ENCODE results near the gene QSOX2.

The QSOX2 gene

GRCh38 chr9:136222906-136223285 lies 22.7 kb downstream of the QSOX2 start:
- DNase-seq (ENCODE audit: low read depth): no peak

DNA sequence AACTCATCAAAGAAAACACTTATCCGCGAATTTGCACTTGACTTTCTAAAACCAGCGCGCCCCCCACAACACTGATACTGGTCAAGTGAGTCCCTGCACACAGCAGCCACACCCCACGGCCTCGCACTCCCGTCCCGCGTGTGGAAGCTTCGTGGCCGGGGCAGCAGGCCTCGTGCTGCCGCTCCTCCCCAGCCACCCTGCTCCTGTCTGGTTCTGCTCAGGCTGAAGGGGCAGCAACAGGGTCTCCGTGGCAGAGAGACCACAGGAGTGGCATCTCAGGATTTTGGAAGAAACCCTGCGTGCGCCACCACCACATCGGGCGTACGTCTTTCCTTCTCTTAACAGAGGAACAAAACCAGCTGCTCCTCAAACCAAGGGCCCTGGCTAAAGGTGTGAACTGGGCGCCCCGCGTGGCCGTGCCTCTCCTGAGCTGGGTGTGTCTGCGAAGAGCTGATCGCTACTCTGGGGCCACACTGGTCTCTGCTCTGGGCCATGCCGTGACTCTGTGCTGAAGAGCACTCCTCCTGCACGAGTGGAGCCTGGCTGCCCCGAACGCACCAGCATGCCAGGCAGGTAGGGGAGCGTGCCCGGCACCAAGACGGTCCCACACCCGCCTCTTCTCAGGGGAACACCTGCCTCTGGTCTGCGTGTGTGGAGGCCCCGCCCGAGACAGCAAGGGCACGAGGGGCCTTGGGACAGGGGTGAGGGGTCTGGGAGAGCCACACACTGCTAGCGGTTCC lies 23.3 kb downstream of the QSOX2 start:
- no peak for DNase-seq (ENCODE audit: low read depth)

DNA sequence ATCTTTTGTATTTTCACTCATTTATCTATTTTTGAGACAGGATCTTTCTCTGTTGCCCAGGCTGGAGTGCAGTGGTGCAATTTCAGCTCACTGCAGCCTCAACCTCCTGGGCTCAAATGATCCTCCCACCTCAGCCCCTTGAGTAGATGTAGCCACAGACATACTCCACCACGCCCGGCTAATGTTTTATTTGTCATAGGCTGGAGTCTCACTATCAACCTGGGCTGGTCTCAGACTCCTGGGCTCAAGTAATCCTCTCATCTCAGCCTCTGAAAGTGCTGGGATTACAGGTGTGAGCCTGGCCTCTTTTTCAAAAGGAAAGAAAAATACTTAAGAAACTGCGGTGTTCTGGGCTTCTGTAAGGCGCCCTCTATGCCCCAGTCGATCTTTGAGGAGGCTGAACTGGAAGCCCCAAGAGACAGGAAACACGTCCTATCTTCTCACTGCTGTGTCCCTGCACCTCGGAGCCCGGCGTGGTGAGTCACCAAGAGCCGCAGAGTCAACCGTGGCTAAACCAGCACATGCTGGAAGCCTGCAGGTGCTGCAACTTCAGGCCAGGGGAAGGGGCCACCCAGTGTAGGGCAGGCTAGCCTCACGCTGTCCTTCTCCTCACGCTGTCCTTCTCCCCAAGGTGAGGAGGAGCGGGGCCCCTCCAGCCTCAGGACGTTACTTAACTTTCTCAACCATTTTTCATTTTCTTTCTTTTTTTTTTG lies 25.4 kb downstream of the QSOX2 start:
- DNase-seq (ENCODE audit: low read depth): no peak

DNA sequence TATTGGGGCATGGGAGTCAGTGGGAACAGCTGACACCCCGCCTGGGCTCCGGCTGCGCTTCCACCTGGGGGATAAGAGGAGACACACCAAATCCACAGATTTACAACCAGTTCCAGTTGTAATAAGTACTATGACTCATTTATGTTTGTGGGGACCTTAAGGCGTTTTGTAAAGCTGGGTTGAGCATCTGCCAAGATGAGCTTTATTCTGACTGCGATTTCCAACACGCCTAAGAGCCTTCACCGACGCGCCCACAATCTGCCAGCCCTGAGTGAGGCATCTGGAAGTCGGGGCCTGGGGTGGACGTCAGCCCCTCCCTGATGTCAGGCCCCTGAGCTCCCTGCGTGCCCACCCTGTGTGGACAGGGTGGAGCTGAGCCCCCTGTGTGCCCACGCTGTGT lies 26.3 kb downstream of the QSOX2 start:
- no peak for DNase-seq (ENCODE audit: low read depth)

DNA sequence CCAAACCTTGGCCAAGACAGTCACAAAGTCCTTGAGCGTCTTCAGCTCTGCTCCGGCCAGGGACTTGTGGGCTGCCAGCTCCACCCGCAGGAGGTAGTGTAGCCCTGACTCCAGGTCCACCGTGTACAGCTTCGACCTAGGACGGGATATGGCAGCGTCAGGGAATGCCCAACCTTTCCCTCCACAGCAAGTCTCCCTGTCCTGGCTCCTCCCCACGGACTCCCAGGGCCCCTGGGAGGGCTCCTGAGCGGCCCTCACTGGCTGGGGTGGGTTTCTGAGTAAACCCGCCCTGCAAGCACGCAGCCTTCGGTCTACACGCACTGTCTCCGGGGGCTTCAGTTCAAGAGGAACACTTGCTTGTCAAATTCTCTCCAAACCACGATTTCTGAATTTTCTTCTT lies 26.9 kb downstream of the QSOX2 start:
- no peak for DNase-seq (ENCODE audit: low read depth)

GRCh38 chr9:136218271-136218670 lies 27.3 kb downstream of the QSOX2 start:
- no peak for DNase-seq (ENCODE audit: low read depth)

DNA sequence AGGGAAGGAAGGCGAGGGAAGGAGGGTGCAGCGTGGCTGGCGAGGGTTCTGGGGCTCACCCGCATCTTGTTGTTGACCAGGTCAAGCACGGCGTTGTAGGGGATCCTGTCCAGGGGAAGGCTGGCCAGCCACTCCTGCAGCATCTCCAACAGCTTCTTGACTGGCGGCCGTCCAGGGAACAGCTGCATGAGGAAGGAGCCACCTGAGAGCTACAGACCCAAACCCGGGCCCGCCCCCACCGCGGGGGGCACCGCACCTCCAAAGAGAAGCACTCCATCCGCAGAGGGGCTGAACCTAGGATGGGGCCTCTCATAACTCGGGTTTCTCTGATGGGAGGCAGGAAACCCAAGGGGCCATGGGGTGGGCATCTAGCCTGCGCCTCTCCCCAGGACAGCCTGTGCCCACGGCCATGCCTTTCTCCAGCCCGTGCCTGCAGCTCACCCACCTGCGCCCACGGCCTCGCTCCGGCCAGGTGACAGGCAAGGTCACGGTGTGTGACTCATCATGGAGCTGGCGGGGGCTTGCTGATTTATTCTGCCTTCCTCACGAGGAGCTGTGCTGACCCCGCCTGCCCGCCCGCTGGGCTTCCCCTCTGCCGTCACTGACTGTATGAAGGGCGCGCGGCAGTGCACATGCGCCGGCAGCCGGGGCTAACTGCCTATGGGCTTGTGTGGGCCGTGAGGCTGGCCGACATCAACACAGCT lies 28.9 kb downstream of the QSOX2 start:
- DNase-seq (ENCODE audit: low read depth): no peak

- DNase-seq (ENCODE audit: low read depth): no peak
These were observed 31.9 kb downstream of the QSOX2 start for GRCh38 chr9:136213733-136214132.

GRCh38 chr9:136212345-136212950 lies 33.2 kb downstream of the QSOX2 start:
- no peak for DNase-seq (ENCODE audit: low read depth)

DNA sequence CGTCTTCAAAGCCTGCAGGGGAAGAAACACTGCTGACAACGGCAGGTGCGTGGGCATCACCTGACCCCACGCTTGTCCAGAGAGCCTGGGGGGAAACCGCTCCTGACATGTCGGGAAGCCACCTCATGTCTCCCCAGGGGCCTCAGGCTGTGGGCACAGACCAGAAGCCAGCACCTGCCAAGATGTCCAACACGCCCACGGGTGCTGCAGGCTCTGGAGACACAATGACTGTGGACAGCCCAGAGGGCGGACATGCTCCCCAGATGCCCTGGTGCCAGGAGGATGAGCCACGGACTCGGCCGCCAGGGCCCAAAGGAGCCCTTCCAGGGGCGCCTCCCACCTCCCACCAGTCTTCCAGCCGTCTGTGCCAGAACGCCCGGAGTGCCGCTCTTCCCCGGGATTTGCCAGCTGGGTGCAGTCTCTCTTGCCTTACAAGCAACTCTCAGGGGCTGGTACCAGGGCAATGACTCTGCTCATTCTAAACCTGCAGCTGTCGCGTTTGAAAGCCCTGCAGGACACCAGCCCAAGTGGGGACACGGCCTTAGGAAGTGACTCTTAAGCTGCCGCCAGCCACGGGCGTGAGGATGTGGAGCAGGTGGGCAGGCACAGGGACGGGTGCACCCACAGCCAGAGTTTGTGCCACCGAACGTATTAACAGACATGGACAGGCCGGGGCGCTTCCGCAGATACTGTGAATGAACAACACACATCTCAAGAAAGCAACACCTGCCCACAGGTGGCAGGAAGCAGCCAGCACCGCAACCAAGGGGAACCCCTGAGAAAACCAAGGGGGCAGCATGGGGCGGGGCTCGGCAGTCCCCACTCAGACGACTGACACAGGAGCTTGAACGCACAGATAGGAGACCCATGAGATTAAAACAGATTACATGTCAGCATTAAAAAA lies 33.9 kb downstream of the QSOX2 start:
- no peak for DNase-seq (ENCODE audit: low read depth)

DNA sequence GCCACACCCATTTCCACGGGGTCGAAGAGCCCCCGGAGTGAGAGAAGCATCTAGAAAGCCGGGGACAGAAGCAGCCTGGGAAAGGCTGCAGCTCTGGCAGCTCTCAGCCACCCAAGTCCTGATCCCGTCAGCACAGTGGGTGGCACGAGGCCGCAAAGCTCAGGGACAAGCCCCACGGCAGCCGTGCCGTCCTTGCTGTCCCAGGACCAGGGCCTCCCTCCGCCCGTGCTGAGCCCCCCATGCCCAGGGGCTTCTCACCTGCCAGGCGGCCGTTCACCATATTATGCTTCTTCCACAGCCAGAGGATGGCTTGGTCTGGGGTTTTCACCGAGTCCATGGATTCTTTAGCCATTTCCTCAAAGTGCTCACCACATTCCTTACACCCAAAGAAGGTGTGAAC lies 34.6 kb downstream of the QSOX2 start:
- no peak for DNase-seq (ENCODE audit: low read depth)

- no peak for DNase-seq (ENCODE audit: low read depth)
These were observed 35.3 kb downstream of the QSOX2 start for GRCh38 chr9:136210276-136210675.

GRCh38 chr9:136209786-136210185 lies 35.8 kb downstream of the QSOX2 start:
- DNase-seq (ENCODE audit: low read depth): no peak

DNA sequence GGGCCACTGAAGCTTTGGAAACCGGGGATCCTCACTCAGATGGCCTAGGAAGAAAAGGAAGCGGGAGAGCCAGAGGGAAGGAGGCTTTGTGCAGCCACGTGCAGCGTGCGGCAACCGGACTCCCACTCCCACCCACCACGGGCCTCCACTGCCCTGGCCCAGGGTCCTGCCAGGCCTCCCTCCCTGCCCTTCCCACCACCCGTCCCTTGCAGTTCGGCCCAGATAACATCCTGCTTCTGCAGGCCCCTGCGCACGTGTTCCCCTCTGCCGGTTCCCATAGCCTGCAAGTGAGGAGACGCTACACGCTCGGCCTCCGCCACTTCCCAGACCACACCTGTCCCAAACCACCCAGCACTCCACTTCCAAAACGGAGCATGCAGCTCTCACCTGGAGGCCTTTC lies 36.4 kb downstream of the QSOX2 start:
- no peak for DNase-seq (ENCODE audit: low read depth)

GRCh38 chr9:136208675-136209074 lies 36.9 kb downstream of the QSOX2 start:
- no peak for DNase-seq (ENCODE audit: low read depth)

DNA sequence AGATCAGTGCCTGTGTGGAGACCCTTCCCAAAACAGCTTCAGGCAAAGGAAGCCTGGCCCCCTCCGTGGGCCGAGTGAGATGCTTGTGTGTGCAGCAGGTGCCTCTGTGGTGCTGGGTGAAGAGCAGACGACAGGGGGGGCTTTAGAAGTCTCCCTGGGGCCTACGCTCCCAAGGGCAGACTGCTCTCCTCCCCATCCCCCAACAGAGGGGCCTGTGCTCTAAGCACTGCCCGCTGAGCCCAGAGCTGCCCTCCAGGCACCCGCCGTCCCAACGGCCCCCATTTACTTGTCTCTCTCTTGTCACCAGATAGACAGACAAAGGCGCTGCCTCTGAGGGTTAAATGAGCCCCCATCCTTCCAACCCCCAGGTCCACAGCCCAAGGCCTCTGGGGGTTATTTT lies 38.0 kb downstream of the QSOX2 start:
- DNase-seq (ENCODE audit: low read depth): no peak

GRCh38 chr9:136206602-136207275 lies 38.9 kb downstream of the QSOX2 start:
- DNase-seq (ENCODE audit: low read depth): no peak

- no peak for DNase-seq (ENCODE audit: low read depth)
These were observed 40.0 kb downstream of the QSOX2 start for GRCh38 chr9:136205707-136205992.

DNA sequence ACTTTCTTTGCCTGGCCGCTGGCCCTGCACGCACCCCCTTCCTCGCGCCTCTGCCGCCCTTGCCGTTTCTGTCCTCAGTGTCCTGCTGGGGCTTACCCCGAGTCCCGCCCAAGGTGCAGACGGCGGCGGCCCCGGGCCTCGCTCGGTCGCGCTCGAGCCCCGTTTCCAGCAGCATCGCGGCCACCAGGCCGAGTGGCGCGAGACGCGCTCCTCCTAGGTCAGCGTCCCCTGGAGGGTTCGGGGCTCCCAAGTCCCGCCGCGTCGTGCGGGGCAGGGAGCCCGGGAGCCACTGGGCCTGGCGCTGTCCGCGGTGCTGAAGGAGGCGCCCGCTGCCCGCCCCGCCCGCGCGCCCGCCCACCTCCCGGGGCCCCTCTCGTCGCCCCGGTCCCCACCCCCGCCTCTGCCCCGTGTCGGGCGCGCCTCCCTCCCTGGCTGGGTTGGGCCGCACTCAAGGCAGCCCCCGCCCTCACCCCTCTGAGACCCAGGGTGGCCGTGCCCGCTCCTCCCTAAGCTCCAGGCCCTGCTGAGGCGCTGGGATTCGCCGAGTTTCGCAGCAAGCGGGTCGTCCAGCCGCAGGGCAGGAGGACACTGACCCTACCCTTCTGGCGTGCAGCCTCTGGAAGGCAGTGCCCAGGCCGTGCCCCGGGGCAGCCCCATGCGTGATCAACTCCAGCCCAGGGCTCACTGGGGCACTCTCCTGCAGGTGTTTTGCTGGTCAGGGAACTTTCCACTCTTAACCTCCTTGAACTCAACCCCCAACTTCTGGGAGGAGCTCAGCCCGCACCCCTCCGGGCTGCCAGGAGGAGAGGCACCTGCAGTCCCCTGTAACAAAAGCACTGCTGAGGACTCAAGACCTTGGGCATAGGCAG lies 40.5 kb downstream of the QSOX2 start, which contains the start of gene LHX3:
Gene LHX3 (minus strand): TSS at position 291 of the 869 bp plus-strand sequence. CDS start 116 bp downstream, at position 175.
- DNase-seq (ENCODE audit: low read depth): no peak

- DNase-seq (ENCODE audit: low read depth): no peak
These were observed 41.3 kb downstream of the QSOX2 start for GRCh38 chr9:136204145-136204805.
